K562 (cell line): ENCODE results near the gene C2orf76. TPM values are rescaled to one million over a fixed set of nuclear protein-coding genes. Genes with fewer than 3 reads are reported as not detected.

ENCODE experiments used
- ATAC-seq: fragments of 200-7000 bp; cut with Tn5 transposase; 3 replicates; pipeline ENCODE4 v1.9.1; 2020; ENCODE audit warnings: moderate library complexity
- BruUV-seq: library from RNA; stranded (reverse); fragments of 400-500 nt; replicated peaks from 2 replicates; lab custom pipeline; 2021; lab: Mats Ljungman, UMichigan
- CTCF ChIA-PET: fragments of 300-600 bp; formaldehyde crosslinking; extraction: SDS; loops from one replicate; lab custom pipeline; 2021; ENCODE audit warnings: low intra/inter-chr PET ratio; lab: Yijun Ruan, JAX
- POLR2A ChIA-PET: fragments of 300-600, 350-650 bp; sonication (Branson Sonifier 250); formaldehyde crosslinking; extraction: SDS; loops from one replicate; lab custom pipeline; 2021; ENCODE audit warnings: antibody characterized with exemption, inconsistent platforms; lab: Yijun Ruan, JAX
- DNase-seq, 4 experiments: peaks; one replicate each; pipeline versions ENCODE4 v3.0.0 to v3.0.0-alpha.2; 2011 to 2018; ENCODE audit warnings: low spot score in 3 of 4, mixed read lengths in 3 of 4; ENCODE audit errors: extremely low read depth in 1 of 4
- FAIRE-seq: peaks from 2 replicates; lab custom pipeline; 2011; peaks lifted over from hg19 to GRCh38; lab: Jason Lieb, UNC
- H2AFZ ChIP-seq: 2 replicates; pipeline ENCODE4 v1.6.0; 2011; ENCODE audit warnings: low read depth, low read length, control low read depth, inconsistent platforms
- H3K27ac ChIP-seq: fragments of 200-600 bp; 3 replicates; pipeline ENCODE4 v1.8.0; 2011; ENCODE audit warnings: low read depth, mild to moderate bottlenecking, control low read depth, inconsistent platforms, low read length, moderate library complexity, mixed read lengths; ENCODE audit errors: extremely low read depth
- H3K27me3 ChIP-seq, 2 experiments: fragments of 300-600 bp in 1 of 2; 2 replicates in 1 of 2; 3 replicates in 1 of 2; pipeline versions ENCODE4 v1.6.0 to v1.8.0; 2011; ENCODE audit warnings: inconsistent platforms in 2 of 2, low read length in 2 of 2, mild to moderate bottlenecking in 1 of 2, mixed read lengths in 1 of 2, moderate library complexity in 1 of 2; ENCODE audit not compliant: control insufficient read depth in 2 of 2, insufficient read depth in 2 of 2
- H3K36me3 ChIP-seq: fragments of 300-600 bp; 3 replicates; pipeline ENCODE4 v1.8.0; 2011; ENCODE audit warnings: mild to moderate bottlenecking, low read length, inconsistent platforms; ENCODE audit not compliant: control insufficient read depth, insufficient read depth
- H3K4me1 ChIP-seq, 2 experiments: fragments of 200-600 bp in 1 of 2; replicated peaks in 1 of 2; 2 replicates in 1 of 2; 3 replicates in 1 of 2; pipeline versions ENCODE4 v1.5.1 to v1.8.0; 2011; ENCODE audit warnings: inconsistent platforms in 2 of 2, low read length in 2 of 2, mild to moderate bottlenecking in 1 of 2, mixed read lengths in 1 of 2, moderate library complexity in 1 of 2; ENCODE audit not compliant: control insufficient read depth in 2 of 2, insufficient read depth in 2 of 2
- H3K4me2 ChIP-seq: 2 replicates; pipeline ENCODE4 v1.6.1; 2011; ENCODE audit warnings: low read length, control low read depth, inconsistent platforms, mixed read lengths; ENCODE audit not compliant: insufficient read depth
- H3K4me3 ChIP-seq: fragments of 200-600 bp; sonication (generic), shearing (Covaris generic); 2 replicates; pipeline ENCODE4 v1.5.1; 2016; ENCODE audit warnings: control low read depth, inconsistent platforms
- H3K79me2 ChIP-seq: fragments of 200-600 bp; 3 replicates; pipeline ENCODE4 v1.8.0; 2011; ENCODE audit warnings: low read length, inconsistent platforms; ENCODE audit not compliant: control insufficient read depth, insufficient read depth
- H3K9ac ChIP-seq, 2 experiments: 2 replicates each; pipeline versions ENCODE4 v1.6.0 to v1.6.1; 2011; ENCODE audit warnings: low read depth in 2 of 2, low read length in 2 of 2, control low read depth in 1 of 2, inconsistent platforms in 1 of 2, mild to moderate bottlenecking in 1 of 2, mixed read lengths in 1 of 2; ENCODE audit not compliant: insufficient read depth in 1 of 2
- H3K9me1 ChIP-seq: one replicate; pipeline ENCODE4 v1.6.0; 2011; ENCODE audit warnings: inconsistent platforms, mild to moderate bottlenecking, low read length, moderate library complexity; ENCODE audit not compliant: control insufficient read depth, insufficient read depth
- H3K9me3 ChIP-seq: replicated peaks from 2 replicates; pipeline ENCODE4 v1.5.1; 2011; ENCODE audit warnings: low read depth, low read length, inconsistent platforms; ENCODE audit not compliant: control insufficient read depth, insufficient read depth
- H4K20me1 ChIP-seq: replicated peaks from 2 replicates; pipeline ENCODE4 v1.6.1; 2011; ENCODE audit warnings: low read length, inconsistent platforms, mixed read lengths; ENCODE audit not compliant: control insufficient read depth, insufficient read depth
- ARNT ChIP-seq, 2 experiments: fragments of 450-650 bp; IDR thresholded peaks; 2 replicates each; pipeline ENCODE4 v1.6.1; 2016; ENCODE audit warnings: mild to moderate bottlenecking in 1 of 2
- CHCHD3 ChIP-seq: fragments of 250-450 bp; sonication (Bioruptor Pico); IDR thresholded peaks from 2 replicates; pipeline ENCODE4 v2.1.2; 2022; ENCODE audit warnings: mild to moderate bottlenecking
- E2F6 ChIP-seq, 2 experiments: IDR thresholded peaks; 2 replicates each; pipeline ENCODE4 v1.6.1; 2011; ENCODE audit warnings: borderline replicate concordance in 1 of 2, control low read depth in 1 of 2, low read depth in 1 of 2, low read length in 1 of 2, mild to moderate bottlenecking in 1 of 2, mixed read lengths in 1 of 2, moderate library complexity in 1 of 2; ENCODE audit not compliant: insufficient read depth in 1 of 2, insufficient read length in 1 of 2, poor library complexity in 1 of 2, severe bottlenecking in 1 of 2; ENCODE audit errors: extremely low read depth in 1 of 2
- FOXP1 ChIP-seq: sonication (generic); formaldehyde crosslinking; IDR thresholded peaks from 2 replicates; pipeline ENCODE4 v1.8.0; 2022; ENCODE audit warnings: mild to moderate bottlenecking, missing genetic modification reagents
- MCM2 ChIP-seq: fragments of 450-650 bp; IDR thresholded peaks from 2 replicates; pipeline ENCODE4 v1.6.1; 2017; ENCODE audit warnings: low read depth, mild to moderate bottlenecking
- PHF21A ChIP-seq: fragments of 450-650 bp; IDR thresholded peaks from 2 replicates; pipeline ENCODE4 v1.6.1; 2017; ENCODE audit warnings: low read depth, borderline replicate concordance
- PRMT5 ChIP-seq: sonication (generic); formaldehyde crosslinking; IDR thresholded peaks from 2 replicates; pipeline ENCODE4 v1.5.0; 2020; ENCODE audit warnings: missing genetic modification reagents
- RAD51 ChIP-seq: fragments of 450-650 bp; IDR thresholded peaks from 2 replicates; pipeline ENCODE4 v1.7.1; 2016; ENCODE audit warnings: low read depth, mild to moderate bottlenecking, borderline replicate concordance
- TFAP4 ChIP-seq: sonication (generic); formaldehyde crosslinking; IDR thresholded peaks from 2 replicates; pipeline ENCODE4 v1.8.0; 2022; ENCODE audit warnings: missing genetic modification reagents, mild to moderate bottlenecking, moderate library complexity, borderline replicate concordance
- ZNF324 ChIP-seq: fragments of 250-450 bp; sonication (Bioruptor Pico); IDR thresholded peaks from 2 replicates; pipeline ENCODE4 v1.4.0; 2020; ENCODE audit warnings: mild to moderate bottlenecking
- ZNF57 ChIP-seq: fragments of 450-650 bp; formaldehyde crosslinking; IDR thresholded peaks from 2 replicates; pipeline ENCODE4 v1.4.0; 2020; ENCODE audit warnings: mild to moderate bottlenecking, moderate library complexity
- WGBS: fragments of 100-300 bp; shearing (Covaris generic); methylation state at CpG from one replicate; pipeline ENCODE4 v1.1.6; 2016; ENCODE audit warnings: low coverage, mixed read lengths; ENCODE audit not compliant: insufficient coverage; ENCODE audit errors: missing lambda C conversion rate; 5-methylcytosine and 5-hydroxymethylcytosine counted together
- in situ Hi-C: fragments of 300-500 bp; cut with MboI; formaldehyde crosslinking; loops from 4 replicates; pipeline ENCODE4 v1.15.0; 2018; ENCODE audit warnings: inconsistent platforms, mixed read lengths
- intact Hi-C: fragments of 100-400 bp; cut with micrococcal nuclease; formaldehyde crosslinking; loops from 2 replicates; pipeline ENCODE4 v1.14.2; 2022
- polyA plus RNA-seq, 8 experiments: library from polyadenylated mRNA; depleted of rRNA in 4 of 8; stranded (reverse) in 5 of 8; unstranded in 3 of 8; fragments of >200 nt; fragmentation: Nextera tagmentation in 2 of 8; fragmentation: Illumina TruSeq in 1 of 8; extraction: Ambion mirVana in 2 of 8; extraction: Trizol in 1 of 8; gene quantifications; 2 replicates each; pipeline versions ENCODE4 v1.2.1 to v1.2.3, GENCODE V29; 2011 to 2014; ENCODE audit warnings: inconsistent platforms in 1 of 8, missing spikeins in 1 of 8
- total RNA-seq, 7 experiments: library from RNA; depleted of rRNA in 6 of 7; stranded (reverse); fragments of >200 nt in 6 of 7; fragmentation: Illumina TruSeq in 2 of 7; extraction: Trizol in 2 of 7; gene quantifications; 2 replicates each; pipeline versions ENCODE4 v1.2.1 to v1.2.3, GENCODE V29; 2011 to 2021; ENCODE audit warnings: low replicate concordance in 1 of 7

The C2orf76 gene
- total and polyA plus RNA-seq, 9 of the 15 experiments (the other 6 are each of a cell fraction or from before 2014, with no cell fraction given): 4.8 to 26.2 (median 14.5) TPM

- Histone ChIP-seq H3K9me1 (peaks cover 4% of the 10 kb centered on the region), H3K4me3 (no peak overlapping the region), H2AFZ (no peak overlapping the region), H4K20me1 (no peaks in the 10 kb centered on the region), H3K4me1 (peaks cover 3 to 14% of the 10 kb centered on the region in 2 experiments; a peak in 4 of 5 replicates), H3K27me3 (no peaks in the 10 kb centered on the region), H3K79me2 (peaks cover 24% of the 10 kb centered on the region), H3K4me2 (no peak overlapping the region), H3K9ac (no peak overlapping the region), H3K9me3 (no peaks in the 10 kb centered on the region), H3K36me3 (peaks cover 44% of the 10 kb centered on the region; the same call in 2 of the 3 replicates), H3K27ac (no peak overlapping the region)
- ChIA-PET CTCF (no interaction called here), POLR2A (no interaction called here)
- ATAC-seq (no peak), FAIRE-seq (no peak), DNase-seq (no peak)
- intact Hi-C loops (loop anchor here (2.0 kb wide), 1 partner anchor 51 kb away; no protein-coding TSS in a partner anchor), in situ Hi-C loops (no loop called here)
- no TSS peak for BruUV-seq
- 96% methylated on average over 6 of the region's 6 CpGs for WGBS
- no peak for TF ChIP-seq CHCHD3 (CRISPR knock-in tag)
- no peak for TF ChIP-seq RAD51
- TF ChIP-seq ARNT (IDR thresholded peaks at IDR 0.05): no peak
- no peak for TF ChIP-seq MCM2
These were observed 3.2 kb upstream of the C2orf76 start for GRCh38 chr2:119369845-119370244.

- 23% methylated on average over 8 of the region's 32 CpGs for WGBS
- ChIA-PET CTCF (no interaction called here), POLR2A (interaction anchor here (0.8 kb wide), 1 partner anchor 237 kb away, joined by 3 read pairs; no protein-coding TSS in a partner anchor)
- no peaks in the 10 kb centered on the region for H4K20me1 ChIP-seq
- no peaks in the 10 kb centered on the region for H3K27me3 ChIP-seq
- no peak for FAIRE-seq
- BruUV-seq: no TSS peak
- peaks cover 36% of the 10 kb centered on the region; the same call in 2 of the 3 replicates for H3K36me3 ChIP-seq
- no peaks in the 10 kb centered on the region for H3K9me3 ChIP-seq
- peaks cover 4% of the 10 kb centered on the region for H3K9me1 ChIP-seq
- TF ChIP-seq FOXP1 (CRISPR knock-in tag) (0 out of 2 replicates have a peak, but pooled peaks have one; percentile 16), ZNF57 (CRISPR knock-in tag) (no peak), E2F6 (IDR thresholded peaks at IDR 0.05; ENCODE audit: borderline replicate concordance in 1 of 2, extremely low read depth in 1 of 2, insufficient read depth in 1 of 2, insufficient read length in 1 of 2, low read depth in 1 of 2, low read length in 1 of 2, poor library complexity in 1 of 2, severe bottlenecking in 1 of 2) (peak in 1 of 2 experiments; percentile 12), PRMT5 (no peak), TFAP4 (0 out of 2 replicates have a peak, but pooled peaks have one; percentile 36), PHF21A (no peak), ZNF324 (CRISPR knock-in tag) (no peak)
- TF ChIP-seq, all 486 proteins: peak for 3
- Histone ChIP-seq H3K27ac (no peak overlapping the region; the same call in 1 of the 3 replicates), H3K4me2 (peak overlapping the region; percentile 97), H3K9ac (peak overlapping the region; percentile 40 to 93), H2AFZ (peak overlapping the region; percentile 85), H3K79me2 (peaks cover 25% of the 10 kb centered on the region), H3K4me3 (peak overlapping the region; percentile 75), H3K4me1 (peaks cover 3 to 14% of the 10 kb centered on the region in 2 experiments; a peak in 4 of 5 replicates)
- peak; percentile 35 for ATAC-seq
- intact Hi-C loops (loop anchor here (2.0 kb wide), 1 partner anchor 49 kb away; no protein-coding TSS in a partner anchor), in situ Hi-C loops (no loop called here)
- DNase-seq: peak; percentile 34 to 55 (median 47)
These were observed 952 bp upstream of the C2orf76 start for GRCh38 chr2:119367472-119368099.
